ENCODE results near the gene CYP4A22. TPM values are rescaled to one million over a fixed set of nuclear protein-coding genes. Genes with fewer than 3 reads are reported as not detected.

CYP4A22 gene
- total RNA-seq, 4 donors from 2014 or later = 0.47 to 0.88 TPM; not detected in 2

- H3K27ac ChIP-seq = no peak overlapping the region
Measured at GRCh38 chr1:47172782-47173181, 35.5 kb downstream of the CYP4A22 start.

GRCh38 chr1:47174656-47175020 is 37.4 kb downstream of the CYP4A22 start:
- no peak for DNase-seq
- TF ChIP-seq CTCF (IDR thresholded peaks at IDR 0.05) (no peak), POLR2A (IDR thresholded peaks at IDR 0.05) (no peak)
- H3K4me1 ChIP-seq = peaks cover 0 to 5% (median 3%) of the 10 kb centered on the region in 4 donors
- H3K4me3 ChIP-seq = no peak overlapping the region
- H3K36me3 ChIP-seq = no peaks in the 10 kb centered on the region
- H3K27me3 ChIP-seq = no peaks in the 10 kb centered on the region
- no peaks in the 10 kb centered on the region for H3K9me3 ChIP-seq
- H3K27ac ChIP-seq = no peak overlapping the region

More at GRCh38 chr1:47172782-47173181, 35.5 kb downstream of the CYP4A22 start:
- Histone ChIP-seq H3K4me3 (no peak overlapping the region), H3K36me3 (no peaks in the 10 kb centered on the region), H3K27me3 (no peaks in the 10 kb centered on the region), H3K4me1 (no peaks in the 10 kb centered on the region), H3K9me3 (no peaks in the 10 kb centered on the region)
- DNase-seq = no peak
- no peak for TF ChIP-seq POLR2A (IDR thresholded peaks at IDR 0.05)

GRCh38 chr1:47175227-47175934 is 38.1 kb downstream of the CYP4A22 start:
- H3K36me3 ChIP-seq = no peaks in the 10 kb centered on the region
- no peak for TF ChIP-seq POLR2A (IDR thresholded peaks at IDR 0.05)
- TF ChIP-seq CTCF (IDR thresholded peaks at IDR 0.05) = peak; percentile 67 to 92 (median 90)
- H3K4me3 ChIP-seq = no peak overlapping the region
- no peak overlapping the region for H3K27ac ChIP-seq
- peaks cover 0 to 12% (median 3%) of the 10 kb centered on the region in 4 donors for H3K4me1 ChIP-seq
- no peaks in the 10 kb centered on the region for H3K9me3 ChIP-seq
- peak in 1 of 3 donors; percentile 66 for DNase-seq
- H3K27me3 ChIP-seq = no peaks in the 10 kb centered on the region

- H3K4me1 ChIP-seq = peaks cover 0 to 15% (median 3%) of the 10 kb centered on the region in 4 donors
- H3K36me3 ChIP-seq = no peaks in the 10 kb centered on the region
- TF ChIP-seq CTCF (IDR thresholded peaks at IDR 0.05) (no peak), POLR2A (IDR thresholded peaks at IDR 0.05) (no peak)
- H3K4me3 ChIP-seq = no peak overlapping the region
- no peaks in the 10 kb centered on the region for H3K9me3 ChIP-seq
- H3K27me3 ChIP-seq = no peaks in the 10 kb centered on the region
- no peak overlapping the region for H3K27ac ChIP-seq
- DNase-seq = no peak
Measured at GRCh38 chr1:47178020-47178419, 40.8 kb downstream of the CYP4A22 start.

GRCh38 chr1:47178654-47179016 is 41.4 kb downstream of the CYP4A22 start:
- TF ChIP-seq CTCF (IDR thresholded peaks at IDR 0.05) = no peak
- no peak for TF ChIP-seq POLR2A (IDR thresholded peaks at IDR 0.05)
- H3K36me3 ChIP-seq = no peaks in the 10 kb centered on the region
- peaks cover 0 to 15% (median 3%) of the 10 kb centered on the region in 4 donors for H3K4me1 ChIP-seq
- H3K27ac ChIP-seq = no peak overlapping the region
- peak overlapping the region in 2 of 4 donors; percentile 48 to 50 for H3K4me3 ChIP-seq
- no peaks in the 10 kb centered on the region for H3K27me3 ChIP-seq
- no peaks in the 10 kb centered on the region for H3K9me3 ChIP-seq
- DNase-seq = no peak

Data from Peyer's patch (tissue), 4 donors.